K562 (cell line): ENCODE data around the gene CSF1. TPM values are rescaled to one million over a fixed set of nuclear protein-coding genes. Genes with fewer than 3 reads are reported as not detected.

ENCODE experiments used
- BACH1 ChIP-seq: fragments of 200-800 bp; sonication (Bioruptor generic); IDR thresholded peaks from 2 replicates; pipeline ENCODE4 v1.6.1; 2016; ENCODE audit warnings: missing genetic modification characterization, missing compliant biosample characterization
- CBFA2T2 ChIP-seq: fragments of 450-650 bp; conservative IDR thresholded peaks from 2 replicates; pipeline ENCODE4 v1.6.1; 2017; ENCODE audit warnings: mild to moderate bottlenecking
- DLX4 ChIP-seq: fragments of 250-450 bp; sonication (Bioruptor Pico); IDR thresholded peaks from 2 replicates; pipeline ENCODE4 v1.6.1; 2021; ENCODE audit warnings: mild to moderate bottlenecking
- REST ChIP-seq, 2 experiments: fragments of 450-650 bp; formaldehyde crosslinking in 1 of 2; IDR thresholded peaks; 2 replicates each; pipeline versions ENCODE4 v1.4.0 to v1.6.1; 2014 to 2020; ENCODE audit warnings: mild to moderate bottlenecking in 2 of 2, borderline replicate concordance in 1 of 2, low read depth in 1 of 2
- TCF3 ChIP-seq: sonication (generic); formaldehyde crosslinking; IDR thresholded peaks from 2 replicates; pipeline ENCODE4 v1.4.0; 2020; ENCODE audit warnings: mild to moderate bottlenecking, missing genetic modification reagents
- USF2 ChIP-seq: sonication (generic); formaldehyde crosslinking; IDR thresholded peaks from 2 replicates; pipeline ENCODE4 v1.5.0; 2020; ENCODE audit warnings: missing genetic modification reagents
- ZNF140 ChIP-seq: fragments of 250-450 bp; sonication (Bioruptor Pico); IDR thresholded peaks from 2 replicates; pipeline ENCODE4 v1.8.0; 2021; ENCODE audit warnings: moderate library complexity, mild to moderate bottlenecking, inconsistent platforms
- polyA plus RNA-seq, 8 experiments: library from polyadenylated mRNA; depleted of rRNA in 4 of 8; stranded (reverse) in 5 of 8; unstranded in 3 of 8; fragments of >200 nt; fragmentation: Nextera tagmentation in 2 of 8; fragmentation: Illumina TruSeq in 1 of 8; extraction: Ambion mirVana in 2 of 8; extraction: Trizol in 1 of 8; gene quantifications; 2 replicates each; pipeline versions ENCODE4 v1.2.1 to v1.2.3, GENCODE V29; 2011 to 2014; ENCODE audit warnings: inconsistent platforms in 1 of 8, missing spikeins in 1 of 8
- total RNA-seq, 7 experiments: library from RNA; depleted of rRNA in 6 of 7; stranded (reverse); fragments of >200 nt in 6 of 7; fragmentation: Illumina TruSeq in 2 of 7; extraction: Trizol in 2 of 7; gene quantifications; 2 replicates each; pipeline versions ENCODE4 v1.2.1 to v1.2.3, GENCODE V29; 2011 to 2021; ENCODE audit warnings: low replicate concordance in 1 of 7

The CSF1 gene
- total and polyA plus RNA-seq, 9 of the 15 experiments (the other 6 are each of a cell fraction or from before 2014, with no cell fraction given): 0.18 to 11.8 (median 2.8) TPM

- peak; percentile 80; the same call in 1 of the 2 replicates for TF ChIP-seq BACH1
- TF ChIP-seq DLX4: no peak
- no peak for TF ChIP-seq USF2 (CRISPR knock-in tag)
- TF ChIP-seq TCF3 (CRISPR knock-in tag): peak; percentile 87
- peak; percentile 7; the same call in 1 of the 2 replicates for TF ChIP-seq REST (IDR thresholded peaks at IDR 0.05; ENCODE audit: borderline replicate concordance)
- 0 out of 2 replicates have a peak, but pooled peaks have one; percentile 35 for TF ChIP-seq REST (CRISPR knock-in tag; IDR thresholded peaks at IDR 0.05; ENCODE audit: low read depth)
- TF ChIP-seq ZNF140 (CRISPR knock-in tag): no peak
- peak; percentile 83 for TF ChIP-seq CBFA2T2
These were observed 68.9 kb downstream of the CSF1 start (continued) for GRCh38 chr1:109979489-109980091.
